IMR-90 (cell line): ENCODE data around the gene VCP. TPM values are rescaled to one million over a fixed set of nuclear protein-coding genes. Genes with fewer than 3 reads are reported as not detected.

Source experiments
- ATAC-seq: fragments of 200-7000 bp; cut with Tn5 transposase; 2 replicates; pipeline ENCODE4 v1.9.1; 2020; ENCODE audit warnings: low read depth, mild to moderate bottlenecking, moderate library complexity
- BruUV-seq: library from RNA; stranded (reverse); fragments of 400-500 nt; replicated peaks from 2 replicates; lab custom pipeline; 2021; lab: Mats Ljungman, UMichigan
- CTCF ChIA-PET: fragments of 300-600 bp; formaldehyde crosslinking; extraction: SDS; loops from one replicate; lab custom pipeline; 2021; ENCODE audit warnings: antibody characterized with exemption; lab: Yijun Ruan, JAX
- POLR2A ChIA-PET: fragments of 300-600 bp; sonication (Branson Sonifier 250); formaldehyde crosslinking; loops from one replicate; lab custom pipeline; 2022; ENCODE audit warnings: antibody characterized with exemption; ENCODE audit not compliant: unreplicated experiment; lab: Charles Lee
- DNase-seq: peaks from one replicate; pipeline ENCODE4 v3.0.0; 2013
- H2AFZ ChIP-seq: replicated peaks from 2 replicates; pipeline ENCODE3; 2013; ENCODE audit warnings: low read length, mild to moderate bottlenecking; ENCODE audit not compliant: poor library complexity
- H2AK5ac ChIP-seq: 2 replicates; pipeline ENCODE4 v1.6.1; 2013; ENCODE audit warnings: low read depth, low read length, inconsistent platforms
- H2AK9ac ChIP-seq: replicated peaks from 2 replicates; pipeline ENCODE3; 2013; ENCODE audit warnings: mild to moderate bottlenecking, low read depth, low read length, moderate library complexity; ENCODE audit not compliant: poor library complexity
- H2BK120ac ChIP-seq: 2 replicates; pipeline ENCODE4 v1.6.1; 2013; ENCODE audit warnings: low read depth, low read length, inconsistent platforms
- H2BK15ac ChIP-seq: 3 replicates; pipeline ENCODE4 v1.6.1; 2013; ENCODE audit warnings: low read depth, low read length, inconsistent platforms
- H2BK20ac ChIP-seq: 2 replicates; pipeline ENCODE4 v1.6.1; 2013; ENCODE audit warnings: low read depth, mild to moderate bottlenecking, inconsistent platforms, low read length, moderate library complexity
- H2BK5ac ChIP-seq: 2 replicates; pipeline ENCODE4 v1.6.1; 2013; ENCODE audit warnings: mild to moderate bottlenecking, low read depth, low read length, inconsistent platforms; ENCODE audit not compliant: poor library complexity, severe bottlenecking
- H3K14ac ChIP-seq: replicated peaks from 2 replicates; pipeline ENCODE4 v1.6.1; 2013; ENCODE audit warnings: low read depth, low read length, inconsistent platforms
- H3K18ac ChIP-seq: 2 replicates; pipeline ENCODE4 v1.6.1; 2013; ENCODE audit warnings: low read depth, low read length, control low read depth
- H3K23ac ChIP-seq: 2 replicates; pipeline ENCODE4 v1.6.1; 2013; ENCODE audit warnings: low read depth, low read length, inconsistent platforms
- H3K27ac ChIP-seq: 2 replicates; pipeline ENCODE4 v1.5.1; 2013; ENCODE audit warnings: mild to moderate bottlenecking, control low read depth, low read length; ENCODE audit not compliant: insufficient read depth
- H3K27me3 ChIP-seq: 2 replicates; pipeline ENCODE4 v1.6.1; 2013; ENCODE audit warnings: low read length; ENCODE audit not compliant: control insufficient read depth, insufficient read depth
- H3K36me3 ChIP-seq: 2 replicates; pipeline ENCODE4 v1.6.1; 2013; ENCODE audit warnings: low read length, mixed read lengths; ENCODE audit not compliant: control insufficient read depth, insufficient read depth
- H3K4ac ChIP-seq: 2 replicates; pipeline ENCODE4 v1.6.1; 2013; ENCODE audit warnings: low read depth, low read length, inconsistent platforms
- H3K4me1 ChIP-seq: 2 replicates; pipeline ENCODE4 v1.6.1; 2013; ENCODE audit warnings: low read length, mixed read lengths; ENCODE audit not compliant: control insufficient read depth, insufficient read depth
- H3K4me2 ChIP-seq: 2 replicates; pipeline ENCODE4 v1.6.1; 2013; ENCODE audit warnings: low read depth, mild to moderate bottlenecking, control low read depth, low read length, moderate library complexity
- H3K4me3 ChIP-seq: 2 replicates; pipeline ENCODE4 v1.5.1; 2013; ENCODE audit warnings: low read depth, mild to moderate bottlenecking, control low read depth, low read length, moderate library complexity; ENCODE audit not compliant: insufficient read depth
- H3K56ac ChIP-seq: 2 replicates; pipeline ENCODE4 v1.6.1; 2013; ENCODE audit warnings: low read length, inconsistent platforms; ENCODE audit not compliant: insufficient read depth; ENCODE audit errors: extremely low read depth
- H3K79me1 ChIP-seq, 2 experiments: 2 replicates each; pipeline ENCODE4 v1.6.1; 2013; ENCODE audit warnings: low read length in 2 of 2, inconsistent platforms in 1 of 2, low read depth in 1 of 2
- H3K9ac ChIP-seq: 2 replicates; pipeline ENCODE4 v1.6.1; 2013; ENCODE audit warnings: low read depth, low read length, control low read depth
- H3K9me1 ChIP-seq: 2 replicates; pipeline ENCODE4 v1.6.1; 2013; ENCODE audit warnings: low read length, inconsistent platforms; ENCODE audit not compliant: insufficient read depth
- H3K9me3 ChIP-seq: 2 replicates; pipeline ENCODE4 v1.6.1; 2013; ENCODE audit warnings: low read length; ENCODE audit not compliant: control insufficient read depth, insufficient read depth
- H4K20me1 ChIP-seq: 2 replicates; pipeline ENCODE4 v1.6.1; 2013; ENCODE audit warnings: low read length, inconsistent platforms; ENCODE audit not compliant: insufficient read depth
- H4K5ac ChIP-seq: 2 replicates; pipeline ENCODE4 v1.6.1; 2013; ENCODE audit warnings: mild to moderate bottlenecking, low read depth, low read length, control low read depth
- H4K8ac ChIP-seq, 2 experiments: 2 replicates each; pipeline ENCODE4 v1.6.1; 2013; ENCODE audit warnings: low read depth in 2 of 2, low read length in 2 of 2, control low read depth in 1 of 2, inconsistent platforms in 1 of 2
- H4K91ac ChIP-seq: 2 replicates; pipeline ENCODE4 v1.6.1; 2013; ENCODE audit warnings: low read depth, low read length, inconsistent platforms; ENCODE audit not compliant: insufficient read depth
- BHLHE40 ChIP-seq: fragments of 150-350 bp; IDR thresholded peaks from 2 replicates; pipeline ENCODE4 v1.6.1; 2016; ENCODE audit warnings: mild to moderate bottlenecking, low read depth, low read length
- CEBPB ChIP-seq: IDR thresholded peaks from 2 replicates; pipeline ENCODE4 v1.6.1; 2012; ENCODE audit warnings: low read depth, low read length, improper control_type of control experiment
- CHD1 ChIP-seq: IDR thresholded peaks from 2 replicates; pipeline ENCODE4 v1.6.1; 2012; ENCODE audit warnings: low read depth, low read length, improper control_type of control experiment
- MAFK ChIP-seq: IDR thresholded peaks from 2 replicates; pipeline ENCODE4 v1.6.1; 2012; ENCODE audit warnings: low read depth, low read length, improper control_type of control experiment
- MAZ ChIP-seq: IDR thresholded peaks from 2 replicates; pipeline ENCODE4 v1.6.1; 2012; ENCODE audit warnings: low read depth, mild to moderate bottlenecking, low read length, improper control_type of control experiment, moderate library complexity, borderline replicate concordance
- MXI1 ChIP-seq: IDR thresholded peaks from 2 replicates; pipeline ENCODE4 v1.6.1; 2012; ENCODE audit warnings: low read depth, mild to moderate bottlenecking, low read length, moderate library complexity, borderline replicate concordance
- RAD21 ChIP-seq: IDR thresholded peaks from 2 replicates; pipeline ENCODE4 v1.6.1; 2012; ENCODE audit warnings: low read length, improper control_type of control experiment
- RCOR1 ChIP-seq: IDR thresholded peaks from 2 replicates; pipeline ENCODE4 v1.6.1; 2012; ENCODE audit warnings: mild to moderate bottlenecking, low read length, improper control_type of control experiment; ENCODE audit not compliant: insufficient replicate concordance
- RFX5 ChIP-seq: IDR thresholded peaks from 2 replicates; pipeline ENCODE4 v1.8.0; 2012; ENCODE audit warnings: low read depth, mild to moderate bottlenecking, low read length, moderate library complexity
- SMC3 ChIP-seq: fragments of 150-350 bp; IDR thresholded peaks from 2 replicates; pipeline ENCODE4 v1.6.1; 2016; ENCODE audit warnings: low read depth, mild to moderate bottlenecking, antibody characterized with exemption, low read length, moderate library complexity
- WGBS, 2 experiments: methylation state at CpG; one replicate each; pipeline versions ENCODE4 v1.1.5 to v1.1.7; 2013; ENCODE audit warnings: missing lambda C conversion rate in 2 of 2; ENCODE audit not compliant: insufficient read length in 1 of 2; ENCODE audit errors: extremely low coverage in 2 of 2; 5-methylcytosine and 5-hydroxymethylcytosine counted together
- dilution Hi-C: fragments of 300-500 bp; cut with HindIII; formaldehyde crosslinking; loops from one replicate; pipeline ENCODE4 v1.14.3; 2018; ENCODE audit warnings: low sequenced_read_pairs; ENCODE audit not compliant: unreplicated experiment
- in situ Hi-C: fragments of 300-500 bp; cut with MboI; formaldehyde crosslinking; loops from 3 replicates; pipeline ENCODE4 v1.14.3; 2019; ENCODE audit warnings: low sequenced_read_pairs, inconsistent platforms, mixed read lengths
- intact Hi-C: fragments of 100-400 bp; cut with micrococcal nuclease; formaldehyde crosslinking; loops from 2 replicates; pipeline ENCODE4 v1.10.0; 2022
- polyA plus RNA-seq, 3 experiments: library from polyadenylated mRNA; depleted of rRNA; stranded (reverse); fragments of >200 nt; gene quantifications; 2 replicates each; pipeline ENCODE4 v1.2.3, GENCODE V29; 2012; ENCODE audit warnings: low replicate concordance in 1 of 3
- total RNA-seq: library from RNA; depleted of rRNA; stranded (reverse); fragments of >200 nt; gene quantifications from 2 replicates; pipeline ENCODE4 v1.2.3, GENCODE V29; 2012
- TF ChIP-seq, protein P1 (sequence below): conservative IDR thresholded peaks from 2 replicates; pipeline ENCODE4 v1.5.1; 2012; ENCODE audit warnings: mild to moderate bottlenecking, low read depth, low read length, improper control_type of control experiment
- TF ChIP-seq, protein P2 (sequence below): fragments of 150-350 bp; IDR thresholded peaks from 2 replicates; pipeline ENCODE4 v1.6.1; 2016; ENCODE audit warnings: low read depth, mild to moderate bottlenecking, low read length, moderate library complexity, borderline replicate concordance

The VCP gene
- total and polyA plus RNA-seq, 2 of the 4 experiments (the other 2 are of a cell fraction) = 292 to 516 TPM

DNA sequence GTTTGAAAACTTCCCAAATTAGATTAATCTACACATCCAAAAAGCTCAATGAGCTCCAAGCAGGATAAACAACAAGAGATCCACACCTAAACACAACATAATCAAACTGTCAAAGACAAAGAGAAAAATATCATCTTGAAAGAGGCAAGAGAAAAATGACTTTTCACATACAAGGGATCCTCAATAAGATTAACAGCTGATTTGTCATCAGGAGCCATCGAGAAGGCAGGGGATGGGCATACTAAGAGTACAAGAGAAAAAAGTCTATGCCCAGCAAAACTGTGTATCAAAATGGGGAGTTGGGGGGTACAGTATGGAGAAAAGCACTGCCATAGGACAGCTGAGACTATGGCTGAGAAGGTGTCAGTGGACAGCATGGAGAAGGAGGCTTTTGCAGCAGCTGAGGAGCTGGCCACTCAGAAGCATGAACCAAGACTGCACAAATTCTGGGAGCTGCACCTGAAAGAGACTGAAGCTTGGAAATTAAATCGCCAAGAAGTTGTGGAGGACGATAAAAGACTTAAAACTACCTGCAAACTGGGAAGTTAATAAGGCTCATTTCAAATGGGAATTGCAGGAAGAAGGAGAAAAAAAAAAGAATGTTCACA lies 62.0 kb downstream of the VCP start:
- H2AFZ ChIP-seq = no peak overlapping the region
- H3K14ac ChIP-seq = no peak overlapping the region
- no peaks in the 10 kb centered on the region for H3K4me1 ChIP-seq
- ATAC-seq = no peak
- H4K91ac ChIP-seq = no peak overlapping the region
- H3K9me3 ChIP-seq = peaks cover 5% of the 10 kb centered on the region
- BruUV-seq = no TSS peak
- H4K5ac ChIP-seq = no peak overlapping the region
- no peak overlapping the region for H2AK5ac ChIP-seq
- in situ Hi-C loops = no loop called here
- no peak overlapping the region for H2BK15ac ChIP-seq
- H3K27ac ChIP-seq = no peak overlapping the region
- ChIA-PET CTCF (no interaction called here), POLR2A (no interaction called here)
- H4K8ac ChIP-seq = no peak overlapping the region
- no peak overlapping the region for H3K23ac ChIP-seq
- H3K36me3 ChIP-seq = peaks cover 8% of the 10 kb centered on the region
- intact Hi-C loops = no loop called here
- H2AK9ac ChIP-seq = no peak overlapping the region
- no peak for DNase-seq
- H2BK20ac ChIP-seq = no peak overlapping the region
- no peak overlapping the region for H2BK120ac ChIP-seq
- H3K9me1 ChIP-seq = no peaks in the 10 kb centered on the region
- no peak overlapping the region for H3K9ac ChIP-seq
- H3K79me1 ChIP-seq = no peaks in the 10 kb centered on the region
- dilution Hi-C loops = no loop called here
- no peak overlapping the region for H3K56ac ChIP-seq
- H3K18ac ChIP-seq = no peak overlapping the region
- TF ChIP-seq MAFK (no peak), RAD21 (no peak), CHD1 (no peak), CEBPB (no peak), BHLHE40 (no peak), MAZ (no peak), SMC3 (no peak), MXI1 (no peak), RCOR1 (no peak), RFX5 (no peak)
- TF ChIP-seq, protein P1, sequence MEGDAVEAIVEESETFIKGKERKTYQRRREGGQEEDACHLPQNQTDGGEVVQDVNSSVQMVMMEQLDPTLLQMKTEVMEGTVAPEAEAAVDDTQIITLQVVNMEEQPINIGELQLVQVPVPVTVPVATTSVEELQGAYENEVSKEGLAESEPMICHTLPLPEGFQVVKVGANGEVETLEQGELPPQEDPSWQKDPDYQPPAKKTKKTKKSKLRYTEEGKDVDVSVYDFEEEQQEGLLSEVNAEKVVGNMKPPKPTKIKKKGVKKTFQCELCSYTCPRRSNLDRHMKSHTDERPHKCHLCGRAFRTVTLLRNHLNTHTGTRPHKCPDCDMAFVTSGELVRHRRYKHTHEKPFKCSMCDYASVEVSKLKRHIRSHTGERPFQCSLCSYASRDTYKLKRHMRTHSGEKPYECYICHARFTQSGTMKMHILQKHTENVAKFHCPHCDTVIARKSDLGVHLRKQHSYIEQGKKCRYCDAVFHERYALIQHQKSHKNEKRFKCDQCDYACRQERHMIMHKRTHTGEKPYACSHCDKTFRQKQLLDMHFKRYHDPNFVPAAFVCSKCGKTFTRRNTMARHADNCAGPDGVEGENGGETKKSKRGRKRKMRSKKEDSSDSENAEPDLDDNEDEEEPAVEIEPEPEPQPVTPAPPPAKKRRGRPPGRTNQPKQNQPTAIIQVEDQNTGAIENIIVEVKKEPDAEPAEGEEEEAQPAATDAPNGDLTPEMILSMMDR = no peak
- TF ChIP-seq, protein P2, sequence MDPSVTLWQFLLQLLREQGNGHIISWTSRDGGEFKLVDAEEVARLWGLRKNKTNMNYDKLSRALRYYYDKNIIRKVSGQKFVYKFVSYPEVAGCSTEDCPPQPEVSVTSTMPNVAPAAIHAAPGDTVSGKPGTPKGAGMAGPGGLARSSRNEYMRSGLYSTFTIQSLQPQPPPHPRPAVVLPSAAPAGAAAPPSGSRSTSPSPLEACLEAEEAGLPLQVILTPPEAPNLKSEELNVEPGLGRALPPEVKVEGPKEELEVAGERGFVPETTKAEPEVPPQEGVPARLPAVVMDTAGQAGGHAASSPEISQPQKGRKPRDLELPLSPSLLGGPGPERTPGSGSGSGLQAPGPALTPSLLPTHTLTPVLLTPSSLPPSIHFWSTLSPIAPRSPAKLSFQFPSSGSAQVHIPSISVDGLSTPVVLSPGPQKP = no peak
- H2BK5ac ChIP-seq = no peak overlapping the region
- no peak overlapping the region for H3K4me3 ChIP-seq
- H3K27me3 ChIP-seq = no peaks in the 10 kb centered on the region
- WGBS, 2 experiments = no CpG with 5 or more reads among the region's 3 CpGs
- no peak overlapping the region for H3K4me2 ChIP-seq
- no peaks in the 10 kb centered on the region for H4K20me1 ChIP-seq
- no peak overlapping the region for H3K4ac ChIP-seq
